Rectal smooth muscle tissue (tissue), 1 donor: ENCODE data around the gene GMCL2.
"Not testable (repeated sequence)": the region's sequence is repeated elsewhere in the genome, so short reads cannot be mapped to it uniquely, and the experiment has no call there.

ENCODE experiments used
- H3K27ac ChIP-seq: one replicate; pipeline ENCODE4 v1.7.0; 2013; ENCODE audit warnings: low read depth, low read length, inconsistent platforms
- H3K27me3 ChIP-seq: one replicate; pipeline ENCODE4 v1.7.0; 2013; ENCODE audit warnings: low read length; ENCODE audit not compliant: control insufficient read depth, insufficient read depth
- H3K36me3 ChIP-seq: one replicate; pipeline ENCODE4 v1.7.0; 2013; ENCODE audit warnings: low read length; ENCODE audit not compliant: control insufficient read depth, insufficient read depth
- H3K4me1 ChIP-seq: one replicate; pipeline ENCODE4 v1.7.0; 2013; ENCODE audit warnings: low read length; ENCODE audit not compliant: control insufficient read depth, insufficient read depth
- H3K4me3 ChIP-seq: one replicate; pipeline ENCODE4 v1.7.0; 2013; ENCODE audit warnings: low read length
- H3K9ac ChIP-seq: one replicate; pipeline ENCODE4 v1.7.0; 2013; ENCODE audit warnings: low read length

GMCL2 gene

GRCh38 chr5:178229111-178229510, 41.9 kb upstream of the GMCL2 start:
- H3K4me3 ChIP-seq, H3K4me1 ChIP-seq, H3K9ac ChIP-seq, H3K27ac ChIP-seq, H3K27me3 ChIP-seq: not testable (repeated sequence)
- H3K36me3 ChIP-seq = peaks cover 14% of the 10 kb centered on the region

GRCh38 chr5:178228609-178229008, 41.4 kb upstream of the GMCL2 start:
- no peak overlapping the region for H3K27ac ChIP-seq

GRCh38 chr5:178227929-178228328, 40.8 kb upstream of the GMCL2 start:
- H3K4me3 ChIP-seq = no peak overlapping the region
- H3K4me1 ChIP-seq = peaks cover 10% of the 10 kb centered on the region
- H3K9ac ChIP-seq = no peak overlapping the region
- no peaks in the 10 kb centered on the region for H3K27me3 ChIP-seq
- H3K27ac ChIP-seq = no peak overlapping the region
- H3K36me3 ChIP-seq = peaks cover 14% of the 10 kb centered on the region

More at GRCh38 chr5:178228609-178229008, 41.4 kb upstream of the GMCL2 start:
- H3K36me3 ChIP-seq = peaks cover 14% of the 10 kb centered on the region
- no peak overlapping the region for H3K4me3 ChIP-seq
- H3K27me3 ChIP-seq = no peaks in the 10 kb centered on the region
- no peak overlapping the region for H3K9ac ChIP-seq
- H3K4me1 ChIP-seq = peaks cover 10% of the 10 kb centered on the region

- H3K27ac ChIP-seq = no peak overlapping the region
- peaks cover 10% of the 10 kb centered on the region for H3K4me1 ChIP-seq
- H3K9ac ChIP-seq = no peak overlapping the region
- H3K36me3 ChIP-seq = peaks cover 17% of the 10 kb centered on the region
- H3K4me3 ChIP-seq = no peak overlapping the region
- no peaks in the 10 kb centered on the region for H3K27me3 ChIP-seq
These were observed 40.0 kb upstream of the GMCL2 start for GRCh38 chr5:178227138-178227659.

GRCh38 chr5:178225174-178225573, 38.0 kb upstream of the GMCL2 start:
- no peaks in the 10 kb centered on the region for H3K27me3 ChIP-seq
- no peak overlapping the region for H3K27ac ChIP-seq
- H3K4me1 ChIP-seq = no peaks in the 10 kb centered on the region
- no peak overlapping the region for H3K4me3 ChIP-seq
- H3K36me3 ChIP-seq = peaks cover 16% of the 10 kb centered on the region
- no peak overlapping the region for H3K9ac ChIP-seq

- H3K9ac ChIP-seq = no peak overlapping the region
- H3K4me3 ChIP-seq = no peak overlapping the region
- no peaks in the 10 kb centered on the region for H3K4me1 ChIP-seq
- H3K27ac ChIP-seq = no peak overlapping the region
- H3K36me3 ChIP-seq = peaks cover 12% of the 10 kb centered on the region
- H3K27me3 ChIP-seq = no peaks in the 10 kb centered on the region
These were observed 37.2 kb upstream of the GMCL2 start for GRCh38 chr5:178224403-178224802.

GRCh38 chr5:178223828-178224335, 36.7 kb upstream of the GMCL2 start:
- Histone ChIP-seq H3K27ac (no peak overlapping the region), H3K4me1 (no peaks in the 10 kb centered on the region), H3K36me3 (peaks cover 9% of the 10 kb centered on the region), H3K9ac (no peak overlapping the region), H3K27me3 (no peaks in the 10 kb centered on the region), H3K4me3 (no peak overlapping the region)

- no peaks in the 10 kb centered on the region for H3K27me3 ChIP-seq
- H3K36me3 ChIP-seq = peaks cover 9% of the 10 kb centered on the region
- no peak overlapping the region for H3K4me3 ChIP-seq
- no peak overlapping the region for H3K27ac ChIP-seq
- no peaks in the 10 kb centered on the region for H3K4me1 ChIP-seq
- no peak overlapping the region for H3K9ac ChIP-seq
These were observed 36.1 kb upstream of the GMCL2 start for GRCh38 chr5:178223196-178223773.

- H3K36me3 ChIP-seq = peaks cover 9% of the 10 kb centered on the region
- no peaks in the 10 kb centered on the region for H3K4me1 ChIP-seq
- H3K4me3 ChIP-seq = no peak overlapping the region
- H3K9ac ChIP-seq = no peak overlapping the region
- H3K27me3 ChIP-seq = no peaks in the 10 kb centered on the region
- no peak overlapping the region for H3K27ac ChIP-seq
These were observed 35.1 kb upstream of the GMCL2 start for GRCh38 chr5:178222292-178222691.

GRCh38 chr5:178221853-178222252, 34.7 kb upstream of the GMCL2 start:
- Histone ChIP-seq H3K4me3 (no peak overlapping the region), H3K36me3 (peaks cover 9% of the 10 kb centered on the region), H3K9ac (no peak overlapping the region), H3K27ac (no peak overlapping the region), H3K4me1 (no peaks in the 10 kb centered on the region), H3K27me3 (no peaks in the 10 kb centered on the region)

- Histone ChIP-seq H3K36me3 (peaks cover 15% of the 10 kb centered on the region), H3K4me1 (no peaks in the 10 kb centered on the region), H3K27ac (no peak overlapping the region), H3K4me3 (no peak overlapping the region), H3K27me3 (no peaks in the 10 kb centered on the region), H3K9ac (no peak overlapping the region)
These were observed 34.1 kb upstream of the GMCL2 start for GRCh38 chr5:178221282-178221681.

GRCh38 chr5:178218827-178219226, 31.7 kb upstream of the GMCL2 start:
- Histone ChIP-seq H3K27ac (no peak overlapping the region), H3K9ac (no peak overlapping the region), H3K4me3 (no peak overlapping the region), H3K4me1 (no peaks in the 10 kb centered on the region), H3K27me3 (no peaks in the 10 kb centered on the region), H3K36me3 (peaks cover 30% of the 10 kb centered on the region)

- Histone ChIP-seq H3K4me1 (no peaks in the 10 kb centered on the region), H3K9ac (no peak overlapping the region), H3K27ac (no peak overlapping the region), H3K4me3 (no peak overlapping the region), H3K27me3 (no peaks in the 10 kb centered on the region), H3K36me3 (peaks cover 33% of the 10 kb centered on the region)
These were observed 31.1 kb upstream of the GMCL2 start for GRCh38 chr5:178218237-178218776.
